DND-41 (cell line): Measurements from ENCODE around the gene SLC29A4.

Source experiments
- EZH2 ChIP-seq: IDR thresholded peaks from 3 replicates; pipeline ENCODE4 v1.6.1; 2012; ENCODE audit warnings: borderline replicate concordance, low read depth, mild to moderate bottlenecking, moderate library complexity, low read length, inconsistent platforms; ENCODE audit not compliant: severe bottlenecking
- TF ChIP-seq, protein P1 (sequence below): IDR thresholded peaks from 2 replicates; pipeline ENCODE4 v1.5.1; 2012; ENCODE audit warnings: borderline replicate concordance, low read length, moderate library complexity, mild to moderate bottlenecking; ENCODE audit not compliant: poor library complexity, severe bottlenecking; ENCODE audit errors: extremely low read depth

DNA sequence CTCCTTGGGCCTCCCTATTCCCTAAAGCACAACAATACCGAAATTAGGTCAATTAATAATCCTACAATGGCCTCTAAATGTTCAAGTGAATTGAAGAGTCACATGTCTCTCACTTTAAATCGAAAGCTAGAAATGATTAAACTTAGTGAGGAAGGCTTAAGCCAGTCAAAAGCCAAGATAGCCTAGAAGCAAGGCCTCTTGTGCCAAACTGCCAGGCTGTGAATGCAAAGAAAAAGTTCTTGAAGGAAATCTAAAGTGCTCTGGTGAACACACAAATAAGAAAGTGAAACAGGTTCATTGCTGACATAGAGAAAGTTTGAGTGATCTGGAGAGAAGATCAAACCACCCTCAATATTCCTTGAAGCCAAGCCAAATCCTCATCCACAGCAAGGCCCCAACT, 57.2 kb downstream of the SLC29A4 start:
- TF ChIP-seq, protein P1, sequence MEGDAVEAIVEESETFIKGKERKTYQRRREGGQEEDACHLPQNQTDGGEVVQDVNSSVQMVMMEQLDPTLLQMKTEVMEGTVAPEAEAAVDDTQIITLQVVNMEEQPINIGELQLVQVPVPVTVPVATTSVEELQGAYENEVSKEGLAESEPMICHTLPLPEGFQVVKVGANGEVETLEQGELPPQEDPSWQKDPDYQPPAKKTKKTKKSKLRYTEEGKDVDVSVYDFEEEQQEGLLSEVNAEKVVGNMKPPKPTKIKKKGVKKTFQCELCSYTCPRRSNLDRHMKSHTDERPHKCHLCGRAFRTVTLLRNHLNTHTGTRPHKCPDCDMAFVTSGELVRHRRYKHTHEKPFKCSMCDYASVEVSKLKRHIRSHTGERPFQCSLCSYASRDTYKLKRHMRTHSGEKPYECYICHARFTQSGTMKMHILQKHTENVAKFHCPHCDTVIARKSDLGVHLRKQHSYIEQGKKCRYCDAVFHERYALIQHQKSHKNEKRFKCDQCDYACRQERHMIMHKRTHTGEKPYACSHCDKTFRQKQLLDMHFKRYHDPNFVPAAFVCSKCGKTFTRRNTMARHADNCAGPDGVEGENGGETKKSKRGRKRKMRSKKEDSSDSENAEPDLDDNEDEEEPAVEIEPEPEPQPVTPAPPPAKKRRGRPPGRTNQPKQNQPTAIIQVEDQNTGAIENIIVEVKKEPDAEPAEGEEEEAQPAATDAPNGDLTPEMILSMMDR, result no peak
- TF ChIP-seq EZH2, result no peak
